CD4-positive, alpha-beta T cell (primary cell): ENCODE results near the gene SNCG. TPM values are rescaled to one million over a fixed set of nuclear protein-coding genes. Genes with fewer than 3 reads are reported as not detected.
"Not testable (repeated sequence)": the region's sequence is repeated elsewhere in the genome, so short reads cannot be mapped to it uniquely, and the experiment has no call there.

Experiments
- ATAC-seq: fragments of 200-7000 bp; cut with Tn5 transposase; one replicate; pipeline ENCODE4 v1.10.0; 2022; ENCODE audit warnings: mild to moderate bottlenecking; ENCODE audit not compliant: poor library complexity
- CTCF ChIA-PET: fragments of 350-600 bp; sonication (Branson Sonifier 250); formaldehyde crosslinking; loops from one replicate; lab custom pipeline; 2021; ENCODE audit warnings: antibody characterized with exemption, inconsistent platforms; lab: Charles Lee
- POLR2A ChIA-PET: fragments of 350-600 bp; sonication (Branson Sonifier 250); formaldehyde crosslinking; loops from one replicate; lab custom pipeline; 2021; ENCODE audit warnings: antibody characterized with exemption, inconsistent platforms; lab: Charles Lee
- DNase-seq, 14 experiments: peaks; one replicate each; pipeline ENCODE4 v3.0.0-alpha.2; 2013 to 2020; ENCODE audit warnings: mixed read lengths in 2 of 14
- H3K27ac ChIP-seq, 2 donors: one replicate each; pipeline versions ENCODE4 v1.5.1 to v1.7.0; 2013; ENCODE audit warnings: low read length in 2 of 2, low read depth in 1 of 2, mild to moderate bottlenecking in 1 of 2
- H3K27me3 ChIP-seq, 2 experiments: 1 replicate in 1 of 2; 2 replicates in 1 of 2; pipeline versions ENCODE4 v1.6.1 to v1.7.0; 2013; ENCODE audit warnings: low read length in 2 of 2, control low read depth in 1 of 2, mild to moderate bottlenecking in 1 of 2, moderate library complexity in 1 of 2; ENCODE audit not compliant: insufficient read depth in 2 of 2, control insufficient read depth in 1 of 2
- H3K36me3 ChIP-seq: one replicate; pipeline ENCODE4 v1.6.1; 2013; ENCODE audit warnings: low read length, control low read depth; ENCODE audit not compliant: insufficient read depth
- H3K4me1 ChIP-seq: one replicate; pipeline ENCODE4 v1.6.1; 2013; ENCODE audit warnings: low read length, control low read depth; ENCODE audit not compliant: insufficient read depth
- H3K4me3 ChIP-seq: one replicate; pipeline ENCODE4 v1.5.1; 2013; ENCODE audit warnings: mild to moderate bottlenecking, low read length, moderate library complexity
- H3K9me3 ChIP-seq, 2 experiments: 1 replicate in 1 of 2; 2 replicates in 1 of 2; pipeline versions ENCODE4 v1.6.1 to v1.7.0; 2013; ENCODE audit warnings: low read length in 2 of 2, mild to moderate bottlenecking in 2 of 2, control low read depth in 1 of 2, moderate library complexity in 1 of 2; ENCODE audit not compliant: control insufficient read depth in 1 of 2, insufficient read depth in 1 of 2
- H3K27ac Mint-ChIP-seq: one replicate; pipeline ENCODE4 v1.8.0; 2020; ENCODE audit warnings: mixed read lengths
- H3K27me3 Mint-ChIP-seq: one replicate; pipeline ENCODE4 v1.8.0; 2021; ENCODE audit warnings: mixed read lengths
- H3K36me3 Mint-ChIP-seq: one replicate; pipeline ENCODE4 v1.8.0; 2021; ENCODE audit warnings: low read depth, mixed read lengths
- H3K4me1 Mint-ChIP-seq: one replicate; pipeline ENCODE4 v1.8.0; 2021; ENCODE audit warnings: low read depth, mixed read lengths
- H3K4me3 Mint-ChIP-seq: one replicate; pipeline ENCODE4 v1.8.0; 2020; ENCODE audit warnings: mild to moderate bottlenecking, mixed read lengths
- H3K9me3 Mint-ChIP-seq: one replicate; pipeline ENCODE4 v1.8.0; 2020; ENCODE audit warnings: mixed read lengths
- intact Hi-C, 2 experiments: fragments of 100-400 bp; cut with DNase I in 1 of 2; cut with micrococcal nuclease in 1 of 2; formaldehyde crosslinking; loops; one replicate each; pipeline versions ENCODE4 v1.15.1 to v1.9.0; 2023 to 2025; cut with DNase I, micrococcal nuclease
- total RNA-seq, 174 experiments: library from RNA in 2 of 174; stranded (reverse) in 2 of 174; gene quantifications; one replicate each; pipeline ENCODE4 v1.2.3 and lab custom pipeline; 2021 to 2026
- TF ChIP-seq, protein P1 (sequence below): fragments of 200-600 bp; IDR thresholded peaks from one replicate; pipeline ENCODE4 v1.8.0; 2022; ENCODE audit warnings: antibody characterized with exemption, mild to moderate bottlenecking

Gene SNCG
- total RNA-seq, 2 experiments from 2014 or later, result not detected

DNA sequence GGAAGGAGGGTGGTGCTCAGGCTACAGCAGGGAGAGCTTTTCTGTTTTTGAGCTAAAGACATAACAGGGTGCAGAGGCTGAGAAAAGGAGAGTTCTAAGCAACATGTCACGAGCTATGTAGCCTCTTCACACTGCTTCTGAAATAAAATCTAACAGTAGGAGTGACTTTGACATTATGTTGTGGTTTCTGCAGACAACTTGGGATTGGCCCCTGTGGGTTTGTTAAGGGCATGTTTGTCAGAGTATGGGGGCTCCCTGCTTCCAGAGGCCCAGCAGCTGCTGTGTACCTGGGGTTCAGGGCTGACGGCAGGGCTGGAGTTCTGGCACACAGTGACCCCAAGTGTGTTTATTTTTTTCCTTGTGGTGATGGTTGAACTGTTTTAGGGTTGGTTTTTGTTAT lies 25.7 kb upstream of the SNCG start:
- ChIA-PET CTCF (no interaction called here), POLR2A (no interaction called here)
- Mint-ChIP-seq H3K4me1 (no peaks in the 10 kb centered on the region), H3K36me3 (no peaks in the 10 kb centered on the region), H3K4me3 (no peak overlapping the region), H3K27me3 (no peaks in the 10 kb centered on the region), H3K9me3 (no peaks in the 10 kb centered on the region), H3K27ac (no peak overlapping the region)
- Histone ChIP-seq H3K36me3 (no peaks in the 10 kb centered on the region), H3K27me3 (no peaks in the 10 kb centered on the region), H3K4me1 (no peaks in the 10 kb centered on the region), H3K27ac (no peak overlapping the region), H3K9me3 (no peaks in the 10 kb centered on the region), H3K4me3 (no peak overlapping the region)
- ATAC-seq (no peak), DNase-seq (no peak)
- intact Hi-C loops, result no loop called here
- TF ChIP-seq, protein P1, sequence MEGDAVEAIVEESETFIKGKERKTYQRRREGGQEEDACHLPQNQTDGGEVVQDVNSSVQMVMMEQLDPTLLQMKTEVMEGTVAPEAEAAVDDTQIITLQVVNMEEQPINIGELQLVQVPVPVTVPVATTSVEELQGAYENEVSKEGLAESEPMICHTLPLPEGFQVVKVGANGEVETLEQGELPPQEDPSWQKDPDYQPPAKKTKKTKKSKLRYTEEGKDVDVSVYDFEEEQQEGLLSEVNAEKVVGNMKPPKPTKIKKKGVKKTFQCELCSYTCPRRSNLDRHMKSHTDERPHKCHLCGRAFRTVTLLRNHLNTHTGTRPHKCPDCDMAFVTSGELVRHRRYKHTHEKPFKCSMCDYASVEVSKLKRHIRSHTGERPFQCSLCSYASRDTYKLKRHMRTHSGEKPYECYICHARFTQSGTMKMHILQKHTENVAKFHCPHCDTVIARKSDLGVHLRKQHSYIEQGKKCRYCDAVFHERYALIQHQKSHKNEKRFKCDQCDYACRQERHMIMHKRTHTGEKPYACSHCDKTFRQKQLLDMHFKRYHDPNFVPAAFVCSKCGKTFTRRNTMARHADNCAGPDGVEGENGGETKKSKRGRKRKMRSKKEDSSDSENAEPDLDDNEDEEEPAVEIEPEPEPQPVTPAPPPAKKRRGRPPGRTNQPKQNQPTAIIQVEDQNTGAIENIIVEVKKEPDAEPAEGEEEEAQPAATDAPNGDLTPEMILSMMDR, result no peak

DNA sequence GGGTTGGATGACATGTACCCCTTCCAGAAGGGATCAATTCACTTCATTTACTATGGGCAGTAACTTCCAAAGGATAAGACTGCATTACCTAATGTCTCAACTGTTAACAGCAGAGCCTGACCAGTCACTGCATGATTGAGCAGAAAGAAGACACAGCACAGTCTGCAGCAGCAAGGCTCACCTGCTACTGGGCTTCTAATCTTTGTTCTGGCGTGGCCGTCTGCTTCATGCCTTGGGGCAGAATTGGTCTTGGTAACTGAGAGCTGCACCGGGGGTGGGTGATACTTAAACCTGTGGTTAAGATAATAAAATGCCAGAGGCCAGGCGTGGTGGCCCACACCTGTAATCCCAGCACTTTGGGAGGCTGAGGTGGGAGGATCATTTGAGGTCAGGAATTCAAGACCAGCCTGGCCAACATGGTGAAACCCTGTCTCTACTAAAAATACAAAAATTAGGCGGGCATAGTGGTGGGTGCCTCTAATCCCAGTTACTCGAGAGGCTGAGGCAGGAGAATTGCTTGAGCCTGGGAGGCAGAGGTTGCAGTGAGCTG lies 24.2 kb upstream of the SNCG start:
- intact Hi-C loops, H3K36me3 Mint-ChIP-seq, H3K27ac ChIP-seq, H3K9me3 Mint-ChIP-seq, H3K4me3 Mint-ChIP-seq, H3K36me3 ChIP-seq, H3K27ac Mint-ChIP-seq, H3K27me3 ChIP-seq, ATAC-seq, POLR2A ChIA-PET, DNase-seq, H3K9me3 ChIP-seq, H3K27me3 Mint-ChIP-seq, CTCF ChIA-PET, H3K4me1 Mint-ChIP-seq, H3K4me3 ChIP-seq, H3K4me1 ChIP-seq: not testable (repeated sequence)

GRCh38 chr10:86936661-86937501 lies 21.5 kb upstream of the SNCG start:
- H3K9me3 ChIP-seq, result no peaks in the 10 kb centered on the region
- Mint-ChIP-seq H3K27ac (no peak overlapping the region), H3K27me3 (no peaks in the 10 kb centered on the region), H3K9me3 (no peaks in the 10 kb centered on the region), H3K4me3 (no peak overlapping the region), H3K36me3 (no peaks in the 10 kb centered on the region), H3K4me1 (no peaks in the 10 kb centered on the region)
- no peak for DNase-seq
- no peak for ATAC-seq
- peaks cover 5% of the 10 kb centered on the region for H3K4me1 ChIP-seq
- ChIA-PET CTCF (interaction anchor here (1.6 to 2.7 kb wide), 2 partner anchors 24 to 30 kb away, joined by 6 to 16 read pairs; no protein-coding TSS in a partner anchor), POLR2A (no interaction called here)
- no peaks in the 10 kb centered on the region for H3K36me3 ChIP-seq
- intact Hi-C loops, result loop anchor here in 1 of 2 experiments (5.0 kb wide), 1 partner anchor 215 kb away; no protein-coding TSS in a partner anchor
- H3K27me3 ChIP-seq, result no peaks in the 10 kb centered on the region
- TF ChIP-seq, protein P1, result no peak
- H3K4me3 ChIP-seq, result no peak overlapping the region
- no peak overlapping the region for H3K27ac ChIP-seq
